IMR-90 (cell line): ENCODE data around the gene EIF2B2. TPM values are rescaled to one million over a fixed set of nuclear protein-coding genes. Genes with fewer than 3 reads are reported as not detected.
A peak's percentile ranks its signal among the peaks of the same experiment; 100 is the strongest.

Experiments used
- ATAC-seq: fragments of 200-7000 bp; cut with Tn5 transposase; 2 replicates; pipeline ENCODE4 v1.9.1; 2020; ENCODE audit warnings: low read depth, mild to moderate bottlenecking, moderate library complexity
- BruUV-seq: library from RNA; stranded (reverse); fragments of 400-500 nt; replicated peaks from 2 replicates; lab custom pipeline; 2021; lab: Mats Ljungman, UMichigan
- CTCF ChIA-PET: fragments of 300-600 bp; formaldehyde crosslinking; extraction: SDS; loops from one replicate; lab custom pipeline; 2021; ENCODE audit warnings: antibody characterized with exemption; lab: Yijun Ruan, JAX
- POLR2A ChIA-PET: fragments of 300-600 bp; sonication (Branson Sonifier 250); formaldehyde crosslinking; loops from one replicate; lab custom pipeline; 2022; ENCODE audit warnings: antibody characterized with exemption; ENCODE audit not compliant: unreplicated experiment; lab: Charles Lee
- DNase-seq: peaks from one replicate; pipeline ENCODE4 v3.0.0; 2013
- H2AFZ ChIP-seq: replicated peaks from 2 replicates; pipeline ENCODE3; 2013; ENCODE audit warnings: low read length, mild to moderate bottlenecking; ENCODE audit not compliant: poor library complexity
- H2AK5ac ChIP-seq: 2 replicates; pipeline ENCODE4 v1.6.1; 2013; ENCODE audit warnings: low read depth, low read length, inconsistent platforms
- H2AK9ac ChIP-seq: replicated peaks from 2 replicates; pipeline ENCODE3; 2013; ENCODE audit warnings: mild to moderate bottlenecking, low read depth, low read length, moderate library complexity; ENCODE audit not compliant: poor library complexity
- H2BK120ac ChIP-seq: 2 replicates; pipeline ENCODE4 v1.6.1; 2013; ENCODE audit warnings: low read depth, low read length, inconsistent platforms
- H2BK15ac ChIP-seq: 3 replicates; pipeline ENCODE4 v1.6.1; 2013; ENCODE audit warnings: low read depth, low read length, inconsistent platforms
- H2BK20ac ChIP-seq: 2 replicates; pipeline ENCODE4 v1.6.1; 2013; ENCODE audit warnings: low read depth, mild to moderate bottlenecking, inconsistent platforms, low read length, moderate library complexity
- H2BK5ac ChIP-seq: 2 replicates; pipeline ENCODE4 v1.6.1; 2013; ENCODE audit warnings: mild to moderate bottlenecking, low read depth, low read length, inconsistent platforms; ENCODE audit not compliant: poor library complexity, severe bottlenecking
- H3K14ac ChIP-seq: replicated peaks from 2 replicates; pipeline ENCODE4 v1.6.1; 2013; ENCODE audit warnings: low read depth, low read length, inconsistent platforms
- H3K18ac ChIP-seq: 2 replicates; pipeline ENCODE4 v1.6.1; 2013; ENCODE audit warnings: low read depth, low read length, control low read depth
- H3K23ac ChIP-seq: 2 replicates; pipeline ENCODE4 v1.6.1; 2013; ENCODE audit warnings: low read depth, low read length, inconsistent platforms
- H3K27ac ChIP-seq: 2 replicates; pipeline ENCODE4 v1.5.1; 2013; ENCODE audit warnings: mild to moderate bottlenecking, control low read depth, low read length; ENCODE audit not compliant: insufficient read depth
- H3K27me3 ChIP-seq: 2 replicates; pipeline ENCODE4 v1.6.1; 2013; ENCODE audit warnings: low read length; ENCODE audit not compliant: control insufficient read depth, insufficient read depth
- H3K36me3 ChIP-seq: 2 replicates; pipeline ENCODE4 v1.6.1; 2013; ENCODE audit warnings: low read length, mixed read lengths; ENCODE audit not compliant: control insufficient read depth, insufficient read depth
- H3K4ac ChIP-seq: 2 replicates; pipeline ENCODE4 v1.6.1; 2013; ENCODE audit warnings: low read depth, low read length, inconsistent platforms
- H3K4me1 ChIP-seq: 2 replicates; pipeline ENCODE4 v1.6.1; 2013; ENCODE audit warnings: low read length, mixed read lengths; ENCODE audit not compliant: control insufficient read depth, insufficient read depth
- H3K4me2 ChIP-seq: 2 replicates; pipeline ENCODE4 v1.6.1; 2013; ENCODE audit warnings: low read depth, mild to moderate bottlenecking, control low read depth, low read length, moderate library complexity
- H3K4me3 ChIP-seq: 2 replicates; pipeline ENCODE4 v1.5.1; 2013; ENCODE audit warnings: low read depth, mild to moderate bottlenecking, control low read depth, low read length, moderate library complexity; ENCODE audit not compliant: insufficient read depth
- H3K56ac ChIP-seq: 2 replicates; pipeline ENCODE4 v1.6.1; 2013; ENCODE audit warnings: low read length, inconsistent platforms; ENCODE audit not compliant: insufficient read depth; ENCODE audit errors: extremely low read depth
- H3K79me1 ChIP-seq, 2 experiments: 2 replicates each; pipeline ENCODE4 v1.6.1; 2013; ENCODE audit warnings: low read length in 2 of 2, inconsistent platforms in 1 of 2, low read depth in 1 of 2
- H3K9ac ChIP-seq: 2 replicates; pipeline ENCODE4 v1.6.1; 2013; ENCODE audit warnings: low read depth, low read length, control low read depth
- H3K9me1 ChIP-seq: 2 replicates; pipeline ENCODE4 v1.6.1; 2013; ENCODE audit warnings: low read length, inconsistent platforms; ENCODE audit not compliant: insufficient read depth
- H3K9me3 ChIP-seq: 2 replicates; pipeline ENCODE4 v1.6.1; 2013; ENCODE audit warnings: low read length; ENCODE audit not compliant: control insufficient read depth, insufficient read depth
- H4K20me1 ChIP-seq: 2 replicates; pipeline ENCODE4 v1.6.1; 2013; ENCODE audit warnings: low read length, inconsistent platforms; ENCODE audit not compliant: insufficient read depth
- H4K5ac ChIP-seq: 2 replicates; pipeline ENCODE4 v1.6.1; 2013; ENCODE audit warnings: mild to moderate bottlenecking, low read depth, low read length, control low read depth
- H4K8ac ChIP-seq, 2 experiments: 2 replicates each; pipeline ENCODE4 v1.6.1; 2013; ENCODE audit warnings: low read depth in 2 of 2, low read length in 2 of 2, control low read depth in 1 of 2, inconsistent platforms in 1 of 2
- H4K91ac ChIP-seq: 2 replicates; pipeline ENCODE4 v1.6.1; 2013; ENCODE audit warnings: low read depth, low read length, inconsistent platforms; ENCODE audit not compliant: insufficient read depth
- CHD1 ChIP-seq: IDR thresholded peaks from 2 replicates; pipeline ENCODE4 v1.6.1; 2012; ENCODE audit warnings: low read depth, low read length, improper control_type of control experiment
- ELK1 ChIP-seq: fragments of 150-350 bp; IDR thresholded peaks from 2 replicates; pipeline ENCODE4 v1.6.1; 2016; ENCODE audit warnings: low read depth, mild to moderate bottlenecking, low read length, moderate library complexity, borderline replicate concordance
- FOS ChIP-seq: fragments of 150-350 bp; IDR thresholded peaks from 2 replicates; pipeline ENCODE4 v1.6.1; 2016; ENCODE audit warnings: low read depth, low read length
- MAFK ChIP-seq: IDR thresholded peaks from 2 replicates; pipeline ENCODE4 v1.6.1; 2012; ENCODE audit warnings: low read depth, low read length, improper control_type of control experiment
- MAZ ChIP-seq: IDR thresholded peaks from 2 replicates; pipeline ENCODE4 v1.6.1; 2012; ENCODE audit warnings: low read depth, mild to moderate bottlenecking, low read length, improper control_type of control experiment, moderate library complexity, borderline replicate concordance
- MXI1 ChIP-seq: IDR thresholded peaks from 2 replicates; pipeline ENCODE4 v1.6.1; 2012; ENCODE audit warnings: low read depth, mild to moderate bottlenecking, low read length, moderate library complexity, borderline replicate concordance
- RCOR1 ChIP-seq: IDR thresholded peaks from 2 replicates; pipeline ENCODE4 v1.6.1; 2012; ENCODE audit warnings: mild to moderate bottlenecking, low read length, improper control_type of control experiment; ENCODE audit not compliant: insufficient replicate concordance
- RFX5 ChIP-seq: IDR thresholded peaks from 2 replicates; pipeline ENCODE4 v1.8.0; 2012; ENCODE audit warnings: low read depth, mild to moderate bottlenecking, low read length, moderate library complexity
- whole genome bisulfite sequencing, 2 experiments: methylation state at CpG; one replicate each; pipeline versions ENCODE4 v1.1.5 to v1.1.7; 2013; ENCODE audit warnings: missing lambda C conversion rate in 2 of 2; ENCODE audit not compliant: insufficient read length in 1 of 2; ENCODE audit errors: extremely low coverage in 2 of 2; 5-methylcytosine and 5-hydroxymethylcytosine counted together
- dilution Hi-C: fragments of 300-500 bp; cut with HindIII; formaldehyde crosslinking; loops from one replicate; pipeline ENCODE4 v1.14.3; 2018; ENCODE audit warnings: low sequenced_read_pairs; ENCODE audit not compliant: unreplicated experiment
- in situ Hi-C: fragments of 300-500 bp; cut with MboI; formaldehyde crosslinking; loops from 3 replicates; pipeline ENCODE4 v1.14.3; 2019; ENCODE audit warnings: low sequenced_read_pairs, inconsistent platforms, mixed read lengths
- intact Hi-C: fragments of 100-400 bp; cut with micrococcal nuclease; formaldehyde crosslinking; loops from 2 replicates; pipeline ENCODE4 v1.10.0; 2022
- polyA plus RNA-seq, 3 experiments: library from polyadenylated mRNA; depleted of rRNA; stranded (reverse); fragments of >200 nt; gene quantifications; 2 replicates each; pipeline ENCODE4 v1.2.3, GENCODE V29; 2012; ENCODE audit warnings: low replicate concordance in 1 of 3
- total RNA-seq: library from RNA; depleted of rRNA; stranded (reverse); fragments of >200 nt; gene quantifications from 2 replicates; pipeline ENCODE4 v1.2.3, GENCODE V29; 2012

EIF2B2 gene
- total and polyA plus RNA-seq, 2 of the 4 experiments (the other 2 are of a cell fraction), result 63.6 to 70.1 TPM

GRCh38 chr14:74956027-74956279 is 46.8 kb upstream of the EIF2B2 start:
- intact Hi-C loops (no loop called here), dilution Hi-C loops (no loop called here), in situ Hi-C loops (no loop called here)
- Histone ChIP-seq H3K4me3 (no peak overlapping the region), H2BK5ac (no peak overlapping the region), H3K36me3 (no peaks in the 10 kb centered on the region), H2BK20ac (no peak overlapping the region), H3K14ac (no peak overlapping the region), H2AK9ac (no peak overlapping the region), H3K27ac (no peak overlapping the region), H3K56ac (no peak overlapping the region), H3K23ac (no peak overlapping the region; the same call in 1 of the 2 replicates), H2AFZ (peak overlapping the region; percentile 87), H2AK5ac (no peak overlapping the region), H4K91ac (no peak overlapping the region), H3K4ac (no peak overlapping the region), H2BK15ac (no peak overlapping the region), H3K18ac (no peak overlapping the region), H3K79me1 (no peaks in the 10 kb centered on the region), H3K9me3 (no peaks in the 10 kb centered on the region), H4K8ac (no peak overlapping the region), H3K4me1 (peaks cover 10% of the 10 kb centered on the region; the same call in 1 of the 2 replicates), H4K20me1 (no peaks in the 10 kb centered on the region), H3K27me3 (peaks cover 17% of the 10 kb centered on the region), H3K9ac (no peak overlapping the region), H4K5ac (no peak overlapping the region), H3K4me2 (no peak overlapping the region), H3K9me1 (0 out of 2 replicates have a peak, but pooled peaks cover 4% of the 10 kb centered on the region), H2BK120ac (no peak overlapping the region)
- no CpG with 5 or more reads among the region's 9 CpGs for WGBS, 2 experiments
- CTCF ChIA-PET, result interaction anchor here (1.0 kb wide), 1 partner anchor 132 kb away, joined by 3 read pairs; no protein-coding TSS in a partner anchor
- no peak for TF ChIP-seq MAFK
- no peak for TF ChIP-seq FOS
- TF ChIP-seq RFX5, result no peak
- TF ChIP-seq RCOR1, result no peak
- TF ChIP-seq ELK1, result no peak
- TF ChIP-seq CHD1, result no peak
- TF ChIP-seq MAZ, result no peak
- TF ChIP-seq MXI1, result no peak
- no peak for ATAC-seq
- DNase-seq, result no peak
- POLR2A ChIA-PET, result no interaction called here
- no TSS peak for BruUV-seq
